SK-N-MC (cell line): Measurements from ENCODE around the gene RPL7A.
"Not testable (repeated sequence)": the region's sequence is repeated elsewhere in the genome, so short reads cannot be mapped to it uniquely, and the experiment has no call there.

Experiments used
- DNase-seq: peaks from one replicate; pipeline ENCODE4 v3.0.0-alpha.2; 2011; ENCODE audit warnings: low read depth, low spot score
- H3K27ac ChIP-seq: fragments of 200-600 bp; sonication (generic); 2 replicates; pipeline ENCODE4 v1.5.1; 2016; ENCODE audit warnings: mixed run types
- H3K36me3 ChIP-seq: fragments of 200-600 bp; sonication (generic); 2 replicates; pipeline ENCODE4 v1.6.1; 2017; ENCODE audit warnings: antibody characterized with exemption, low read length, mixed read lengths; ENCODE audit not compliant: insufficient read depth
- H3K4me3 ChIP-seq: fragments of 200-600 bp; sonication (generic); 2 replicates; pipeline ENCODE4 v1.5.1; 2016
- H3K9ac ChIP-seq: fragments of 200-600 bp; sonication (generic); 2 replicates; pipeline ENCODE4 v1.8.0; 2017; ENCODE audit warnings: mixed run types, mixed read lengths; ENCODE audit not compliant: insufficient read length
- H3K9me3 ChIP-seq: fragments of 200-600 bp; sonication (generic); 2 replicates; pipeline ENCODE4 v1.6.1; 2017; ENCODE audit warnings: low read depth, mild to moderate bottlenecking, antibody characterized with exemption, low read length, moderate library complexity, mixed read lengths
- EZH2 ChIP-seq: fragments of 200-600 bp; sonication (generic); IDR thresholded peaks from one replicate; pipeline ENCODE4 v1.6.1; 2017; ENCODE audit warnings: antibody characterized with exemption
- FOXP2 ChIP-seq: optimal IDR thresholded peaks from 2 replicates; pipeline ENCODE3; 2011; ENCODE audit warnings: mild to moderate bottlenecking, moderate library complexity; ENCODE audit not compliant: insufficient read depth; ENCODE audit errors: extremely low read length, control extremely low read depth
- POLR2AphosphoS5 ChIP-seq: IDR thresholded peaks from 2 replicates; pipeline ENCODE4 v1.6.1; 2012; ENCODE audit warnings: mild to moderate bottlenecking, low read depth, low read length, borderline replicate concordance

RPL7A gene

GRCh38 chr9:133390713-133391112 lies 42.7 kb downstream of the RPL7A start:
- Histone ChIP-seq H3K9ac (no peak overlapping the region), H3K9me3 (no peaks in the 10 kb centered on the region), H3K27ac (no peak overlapping the region), H3K36me3 (no peaks in the 10 kb centered on the region), H3K4me3 (no peak overlapping the region)
- no peak for DNase-seq
- no peak for TF ChIP-seq POLR2AphosphoS5
- no peak for TF ChIP-seq FOXP2
- no peak for TF ChIP-seq EZH2

- not testable (repeated sequence) for H3K27ac ChIP-seq, H3K9me3 ChIP-seq, H3K36me3 ChIP-seq, H3K9ac ChIP-seq, H3K4me3 ChIP-seq, DNase-seq
Measured at GRCh38 chr9:133391449-133391848, 43.4 kb downstream of the RPL7A start.

GRCh38 chr9:133392308-133392707 lies 44.3 kb downstream of the RPL7A start:
- not testable (repeated sequence) for H3K27ac ChIP-seq, DNase-seq, H3K36me3 ChIP-seq, H3K9ac ChIP-seq, H3K4me3 ChIP-seq, H3K9me3 ChIP-seq

- no peak for DNase-seq
- H3K9ac ChIP-seq, result no peak overlapping the region
- no peak overlapping the region for H3K4me3 ChIP-seq
- no peak overlapping the region for H3K27ac ChIP-seq
- no peak for TF ChIP-seq POLR2AphosphoS5
- no peak for TF ChIP-seq FOXP2
- no peak for TF ChIP-seq EZH2
- no peaks in the 10 kb centered on the region for H3K36me3 ChIP-seq
- H3K9me3 ChIP-seq, result no peaks in the 10 kb centered on the region
Measured at GRCh38 chr9:133393399-133393798, 45.4 kb downstream of the RPL7A start.

- TF ChIP-seq POLR2AphosphoS5 (no peak), EZH2 (no peak), FOXP2 (no peak)
- no peak for DNase-seq
- Histone ChIP-seq H3K9ac (no peak overlapping the region), H3K4me3 (no peak overlapping the region), H3K27ac (no peak overlapping the region), H3K36me3 (no peaks in the 10 kb centered on the region), H3K9me3 (no peaks in the 10 kb centered on the region)
Measured at GRCh38 chr9:133394687-133395271, 46.8 kb downstream of the RPL7A start.

GRCh38 chr9:133396952-133397351 lies 48.9 kb downstream of the RPL7A start:
- no peak for DNase-seq
- H3K9ac ChIP-seq, result no peak overlapping the region
- H3K9me3 ChIP-seq, result no peaks in the 10 kb centered on the region
- no peak for TF ChIP-seq EZH2
- no peak for TF ChIP-seq POLR2AphosphoS5
- TF ChIP-seq FOXP2, result no peak
- no peaks in the 10 kb centered on the region for H3K36me3 ChIP-seq
- H3K4me3 ChIP-seq, result no peak overlapping the region
- no peak overlapping the region for H3K27ac ChIP-seq

GRCh38 chr9:133397370-133397769 lies 49.4 kb downstream of the RPL7A start:
- H3K9me3 ChIP-seq, result no peaks in the 10 kb centered on the region
- no peak overlapping the region for H3K4me3 ChIP-seq
- TF ChIP-seq FOXP2, result no peak
- no peak for TF ChIP-seq EZH2
- TF ChIP-seq POLR2AphosphoS5, result no peak
- no peak overlapping the region for H3K9ac ChIP-seq
- DNase-seq, result no peak
- H3K36me3 ChIP-seq, result no peaks in the 10 kb centered on the region
- no peak overlapping the region for H3K27ac ChIP-seq

- H3K36me3 ChIP-seq, result no peaks in the 10 kb centered on the region
- DNase-seq, result no peak
- H3K9ac ChIP-seq, result no peak overlapping the region
- H3K27ac ChIP-seq, result no peak overlapping the region
- TF ChIP-seq POLR2AphosphoS5, result no peak
- TF ChIP-seq EZH2, result no peak
- TF ChIP-seq FOXP2, result no peak
- H3K9me3 ChIP-seq, result no peaks in the 10 kb centered on the region
- H3K4me3 ChIP-seq, result no peak overlapping the region
Measured at GRCh38 chr9:133397895-133398294, 49.9 kb downstream of the RPL7A start.

- Histone ChIP-seq H3K4me3 (no peak overlapping the region), H3K27ac (no peak overlapping the region), H3K9me3 (no peaks in the 10 kb centered on the region), H3K36me3 (peaks cover 2% of the 10 kb centered on the region), H3K9ac (no peak overlapping the region)
- DNase-seq, result no peak
- TF ChIP-seq POLR2AphosphoS5 (peak; percentile 22; the same call in 1 of the 2 replicates), EZH2 (no peak)
Measured at GRCh38 chr9:133400292-133400691, 52.3 kb downstream of the RPL7A start.
